ENCODE data around the gene TNK1. TPM values are rescaled to one million over a fixed set of nuclear protein-coding genes. Genes with fewer than 3 reads are reported as not detected.
A peak's percentile ranks its signal among the peaks of the same experiment; 100 is the strongest.

Gene TNK1
- polyA plus RNA-seq, 1 of the 3 experiments (the other 2 are of a cell fraction) = 0.64 TPM

DNA sequence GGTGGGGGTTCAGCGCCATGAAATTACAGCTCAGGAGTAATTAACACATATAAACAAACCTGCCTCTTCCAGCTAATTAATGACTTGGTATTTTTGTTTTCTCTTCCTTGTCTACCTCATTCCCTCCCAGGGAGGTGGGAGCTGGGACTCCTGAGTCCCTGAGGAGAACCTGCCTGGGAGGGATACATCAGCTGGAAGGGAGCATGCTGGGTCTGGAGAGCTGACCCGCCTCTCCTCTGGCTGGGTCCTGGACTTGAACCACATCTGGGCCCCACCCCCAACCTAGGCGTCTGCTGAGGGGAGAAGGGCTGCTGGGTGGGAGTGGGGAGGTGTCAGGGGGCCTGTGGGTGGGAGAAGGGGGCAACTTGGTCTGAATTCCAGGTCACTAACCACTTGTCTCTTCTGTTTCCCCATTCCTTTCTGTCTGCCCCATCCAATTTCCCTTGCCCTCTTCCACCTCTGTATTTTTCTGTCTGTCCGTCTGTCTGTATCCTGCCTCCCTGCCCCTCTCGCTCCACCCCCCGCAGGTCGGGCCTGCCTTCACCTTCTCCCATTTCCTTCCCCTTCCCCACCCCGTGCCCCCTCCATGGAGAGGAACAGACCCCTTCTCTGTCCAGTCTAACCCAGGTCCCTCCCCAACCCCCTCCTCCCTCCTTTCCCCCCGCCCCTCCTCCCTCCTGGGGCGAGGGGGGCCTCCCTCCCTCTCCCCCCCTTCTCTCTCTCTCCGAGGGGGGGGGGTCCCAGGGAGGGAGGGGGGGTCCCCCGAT lies 26.8 kb downstream of the TNK1 start, which contains the start of gene NLGN2:
NLGN2 (plus strand) TSS at position 361 of the 767 bp plus-strand sequence. CDS start 411 bp downstream, outside the sequence.
- no peak within 1 kb of the TSS for H3K27ac ChIP-seq (ENCODE audit: low read depth in 2 of 2, low read length in 1 of 2)
- WGBS (ENCODE audit: low lambda C conversion rate) = 73% methylated on average over 12 of the region's 12 CpGs
- no peaks in the 10 kb centered on the region for H3K9me3 ChIP-seq
- peak within 1 kb of the TSS in 1 of 2 experiments; percentile 47; a peak in 1 of 4 replicates for H3K4me3 ChIP-seq (ENCODE audit: low read depth in 2 of 2, low read length in 1 of 2)
- peaks cover 11% of the 10 kb centered on the region; the same call in 1 of the 2 replicates for H4K20me1 ChIP-seq (ENCODE audit: insufficient read depth)
- H2AFZ ChIP-seq (ENCODE audit: low read depth) = no peak within 1 kb of the TSS
- no peaks in the 10 kb centered on the region for H3K9me2 ChIP-seq
- peaks cover 34% of the 10 kb centered on the region for H3K79me2 ChIP-seq (ENCODE audit: insufficient read depth)
- TF ChIP-seq, protein P1, sequence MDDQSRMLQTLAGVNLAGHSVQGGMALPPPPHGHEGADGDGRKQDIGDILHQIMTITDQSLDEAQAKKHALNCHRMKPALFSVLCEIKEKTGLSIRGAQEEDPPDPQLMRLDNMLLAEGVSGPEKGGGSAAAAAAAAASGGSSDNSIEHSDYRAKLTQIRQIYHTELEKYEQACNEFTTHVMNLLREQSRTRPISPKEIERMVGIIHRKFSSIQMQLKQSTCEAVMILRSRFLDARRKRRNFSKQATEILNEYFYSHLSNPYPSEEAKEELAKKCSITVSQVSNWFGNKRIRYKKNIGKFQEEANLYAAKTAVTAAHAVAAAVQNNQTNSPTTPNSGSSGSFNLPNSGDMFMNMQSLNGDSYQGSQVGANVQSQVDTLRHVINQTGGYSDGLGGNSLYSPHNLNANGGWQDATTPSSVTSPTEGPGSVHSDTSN (IDR thresholded peaks at IDR 0.05) = no peak
- TF ChIP-seq, protein P2, sequence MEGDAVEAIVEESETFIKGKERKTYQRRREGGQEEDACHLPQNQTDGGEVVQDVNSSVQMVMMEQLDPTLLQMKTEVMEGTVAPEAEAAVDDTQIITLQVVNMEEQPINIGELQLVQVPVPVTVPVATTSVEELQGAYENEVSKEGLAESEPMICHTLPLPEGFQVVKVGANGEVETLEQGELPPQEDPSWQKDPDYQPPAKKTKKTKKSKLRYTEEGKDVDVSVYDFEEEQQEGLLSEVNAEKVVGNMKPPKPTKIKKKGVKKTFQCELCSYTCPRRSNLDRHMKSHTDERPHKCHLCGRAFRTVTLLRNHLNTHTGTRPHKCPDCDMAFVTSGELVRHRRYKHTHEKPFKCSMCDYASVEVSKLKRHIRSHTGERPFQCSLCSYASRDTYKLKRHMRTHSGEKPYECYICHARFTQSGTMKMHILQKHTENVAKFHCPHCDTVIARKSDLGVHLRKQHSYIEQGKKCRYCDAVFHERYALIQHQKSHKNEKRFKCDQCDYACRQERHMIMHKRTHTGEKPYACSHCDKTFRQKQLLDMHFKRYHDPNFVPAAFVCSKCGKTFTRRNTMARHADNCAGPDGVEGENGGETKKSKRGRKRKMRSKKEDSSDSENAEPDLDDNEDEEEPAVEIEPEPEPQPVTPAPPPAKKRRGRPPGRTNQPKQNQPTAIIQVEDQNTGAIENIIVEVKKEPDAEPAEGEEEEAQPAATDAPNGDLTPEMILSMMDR (IDR thresholded peaks at IDR 0.05) = no peak
- TF ChIP-seq MXI1 (IDR thresholded peaks at IDR 0.05; ENCODE audit: low read depth, low read length) (no peak), NFIC (IDR thresholded peaks at IDR 0.05; ENCODE audit: borderline replicate concordance) (no peak), TEAD4 (IDR thresholded peaks at IDR 0.05; ENCODE audit: borderline replicate concordance, insufficient read depth) (no peak), SIN3A (IDR thresholded peaks at IDR 0.05; ENCODE audit: borderline replicate concordance, low read depth, low read length) (no peak), RAD21 (IDR thresholded peaks at IDR 0.05; ENCODE audit: low read length) (no peak), MEF2A (IDR thresholded peaks at IDR 0.05; ENCODE audit: borderline replicate concordance, low read depth) (no peak), YY1 (IDR thresholded peaks at IDR 0.05; ENCODE audit: low read depth) (no peak)
- TF ChIP-seq, protein P3, sequence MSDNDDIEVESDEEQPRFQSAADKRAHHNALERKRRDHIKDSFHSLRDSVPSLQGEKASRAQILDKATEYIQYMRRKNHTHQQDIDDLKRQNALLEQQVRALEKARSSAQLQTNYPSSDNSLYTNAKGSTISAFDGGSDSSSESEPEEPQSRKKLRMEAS (IDR thresholded peaks at IDR 0.05; ENCODE audit: low read depth) = no peak
- TF ChIP-seq, protein P4, sequence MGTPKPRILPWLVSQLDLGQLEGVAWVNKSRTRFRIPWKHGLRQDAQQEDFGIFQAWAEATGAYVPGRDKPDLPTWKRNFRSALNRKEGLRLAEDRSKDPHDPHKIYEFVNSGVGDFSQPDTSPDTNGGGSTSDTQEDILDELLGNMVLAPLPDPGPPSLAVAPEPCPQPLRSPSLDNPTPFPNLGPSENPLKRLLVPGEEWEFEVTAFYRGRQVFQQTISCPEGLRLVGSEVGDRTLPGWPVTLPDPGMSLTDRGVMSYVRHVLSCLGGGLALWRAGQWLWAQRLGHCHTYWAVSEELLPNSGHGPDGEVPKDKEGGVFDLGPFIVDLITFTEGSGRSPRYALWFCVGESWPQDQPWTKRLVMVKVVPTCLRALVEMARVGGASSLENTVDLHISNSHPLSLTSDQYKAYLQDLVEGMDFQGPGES (IDR thresholded peaks at IDR 0.05; ENCODE audit: low read depth, low read length) = no peak
- TF ChIP-seq, protein P5, sequence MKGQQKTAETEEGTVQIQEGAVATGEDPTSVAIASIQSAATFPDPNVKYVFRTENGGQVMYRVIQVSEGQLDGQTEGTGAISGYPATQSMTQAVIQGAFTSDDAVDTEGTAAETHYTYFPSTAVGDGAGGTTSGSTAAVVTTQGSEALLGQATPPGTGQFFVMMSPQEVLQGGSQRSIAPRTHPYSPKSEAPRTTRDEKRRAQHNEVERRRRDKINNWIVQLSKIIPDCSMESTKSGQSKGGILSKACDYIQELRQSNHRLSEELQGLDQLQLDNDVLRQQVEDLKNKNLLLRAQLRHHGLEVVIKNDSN (IDR thresholded peaks at IDR 0.05; ENCODE audit: borderline replicate concordance, low read depth) = no peak
- TF ChIP-seq, protein P6, sequence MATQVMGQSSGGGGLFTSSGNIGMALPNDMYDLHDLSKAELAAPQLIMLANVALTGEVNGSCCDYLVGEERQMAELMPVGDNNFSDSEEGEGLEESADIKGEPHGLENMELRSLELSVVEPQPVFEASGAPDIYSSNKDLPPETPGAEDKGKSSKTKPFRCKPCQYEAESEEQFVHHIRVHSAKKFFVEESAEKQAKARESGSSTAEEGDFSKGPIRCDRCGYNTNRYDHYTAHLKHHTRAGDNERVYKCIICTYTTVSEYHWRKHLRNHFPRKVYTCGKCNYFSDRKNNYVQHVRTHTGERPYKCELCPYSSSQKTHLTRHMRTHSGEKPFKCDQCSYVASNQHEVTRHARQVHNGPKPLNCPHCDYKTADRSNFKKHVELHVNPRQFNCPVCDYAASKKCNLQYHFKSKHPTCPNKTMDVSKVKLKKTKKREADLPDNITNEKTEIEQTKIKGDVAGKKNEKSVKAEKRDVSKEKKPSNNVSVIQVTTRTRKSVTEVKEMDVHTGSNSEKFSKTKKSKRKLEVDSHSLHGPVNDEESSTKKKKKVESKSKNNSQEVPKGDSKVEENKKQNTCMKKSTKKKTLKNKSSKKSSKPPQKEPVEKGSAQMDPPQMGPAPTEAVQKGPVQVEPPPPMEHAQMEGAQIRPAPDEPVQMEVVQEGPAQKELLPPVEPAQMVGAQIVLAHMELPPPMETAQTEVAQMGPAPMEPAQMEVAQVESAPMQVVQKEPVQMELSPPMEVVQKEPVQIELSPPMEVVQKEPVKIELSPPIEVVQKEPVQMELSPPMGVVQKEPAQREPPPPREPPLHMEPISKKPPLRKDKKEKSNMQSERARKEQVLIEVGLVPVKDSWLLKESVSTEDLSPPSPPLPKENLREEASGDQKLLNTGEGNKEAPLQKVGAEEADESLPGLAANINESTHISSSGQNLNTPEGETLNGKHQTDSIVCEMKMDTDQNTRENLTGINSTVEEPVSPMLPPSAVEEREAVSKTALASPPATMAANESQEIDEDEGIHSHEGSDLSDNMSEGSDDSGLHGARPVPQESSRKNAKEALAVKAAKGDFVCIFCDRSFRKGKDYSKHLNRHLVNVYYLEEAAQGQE (IDR thresholded peaks at IDR 0.05; ENCODE audit: low read depth, low read length) = no peak
- H3K9ac ChIP-seq = no peak within 1 kb of the TSS
- H3K27me3 ChIP-seq (ENCODE audit: insufficient read depth) = no peaks in the 10 kb centered on the region
- CTCF ChIA-PET = interaction anchor here (0.7 to 4.9 kb wide), 5 partner anchors 9 to 153 kb away, joined by 3 to 28 read pairs (median 6); partner anchors contain the start of gene TMEM95
- peaks cover 8 to 30% of the 10 kb centered on the region in 2 experiments for H3K36me3 ChIP-seq (replicated peaks in 1 of 2; ENCODE audit: control insufficient read depth in 1 of 2, insufficient read depth in 2 of 2, low read length in 1 of 2)
- peaks cover 4 to 21% of the 10 kb centered on the region in 2 experiments; a peak in 2 of 4 replicates for H3K4me1 ChIP-seq (ENCODE audit: control insufficient read depth in 1 of 2, insufficient read depth in 2 of 2, low read depth in 1 of 2, low read length in 1 of 2)
- peak within 1 kb of the TSS; percentile 100 for H3K4me2 ChIP-seq
- DNase-seq = no peak
- POLR2A ChIA-PET = no interaction called here
- H3F3A ChIP-seq (replicated peaks; ENCODE audit: insufficient read depth) = peaks cover 11% of the 10 kb centered on the region
